DOHH2 (cell line): Measurements from ENCODE around the gene EIF4E3.

ENCODE experiments used
- H3F3A ChIP-seq: fragments of 200-600 bp; sonication (generic), shearing (Covaris generic); 2 replicates; pipeline ENCODE4 v1.6.0; 2016; ENCODE audit warnings: antibody characterized with exemption, mild to moderate bottlenecking; ENCODE audit not compliant: control insufficient read depth, insufficient read depth
- H3K27ac ChIP-seq: fragments of 200-600 bp; sonication (generic); 2 replicates; pipeline ENCODE4 v1.5.1; 2014; ENCODE audit warnings: low read depth, mild to moderate bottlenecking, low read length, moderate library complexity
- H3K27me3 ChIP-seq: fragments of 200-600 bp; sonication (generic); 2 replicates; pipeline ENCODE4 v1.6.1; 2014; ENCODE audit warnings: mild to moderate bottlenecking, low read length, mixed read lengths; ENCODE audit not compliant: control insufficient read depth
- H3K36me3 ChIP-seq: fragments of 200-600 bp; sonication (generic); 2 replicates; pipeline ENCODE4 v1.6.1; 2014; ENCODE audit warnings: mild to moderate bottlenecking, low read length, moderate library complexity, mixed read lengths; ENCODE audit not compliant: control insufficient read depth
- H3K4me1 ChIP-seq: fragments of 200-600 bp; sonication (generic); 2 replicates; pipeline ENCODE4 v1.6.1; 2014; ENCODE audit warnings: mild to moderate bottlenecking, low read length, mixed read lengths; ENCODE audit not compliant: control insufficient read depth
- H3K4me2 ChIP-seq: fragments of 200-600 bp; sonication (generic); 2 replicates; pipeline ENCODE4 v1.6.0; 2014; ENCODE audit warnings: mild to moderate bottlenecking, low read length, moderate library complexity
- H3K4me3 ChIP-seq: fragments of 200-600 bp; sonication (generic); 2 replicates; pipeline ENCODE4 v1.5.1; 2014; ENCODE audit warnings: mild to moderate bottlenecking, low read length, mixed read lengths
- H3K79me2 ChIP-seq: fragments of 200-600 bp; sonication (generic); 2 replicates; pipeline ENCODE4 v1.6.1; 2014; ENCODE audit warnings: mild to moderate bottlenecking, low read length, mixed read lengths; ENCODE audit not compliant: control insufficient read depth
- H3K9me2 ChIP-seq: fragments of 200-600 bp; sonication (generic); replicated peaks from 2 replicates; pipeline ENCODE4 v1.6.1; 2014; ENCODE audit warnings: mild to moderate bottlenecking, low read length, mixed read lengths; ENCODE audit not compliant: control insufficient read depth
- H3K9me3 ChIP-seq: fragments of 200-600 bp; sonication (generic); 2 replicates; pipeline ENCODE4 v1.6.1; 2014; ENCODE audit warnings: antibody characterized with exemption, low read length, mixed read lengths; ENCODE audit not compliant: control insufficient read depth, insufficient read depth
- H4K20me1 ChIP-seq: fragments of 200-600 bp; sonication (generic); 2 replicates; pipeline ENCODE4 v1.6.0; 2014; ENCODE audit warnings: low read depth, mild to moderate bottlenecking, antibody characterized with exemption, low read length, moderate library complexity; ENCODE audit not compliant: control insufficient read depth, insufficient read depth
- CTCF ChIP-seq: fragments of 200-600 bp; sonication (generic); IDR thresholded peaks from one replicate; pipeline ENCODE4 v1.5.1; 2014; ENCODE audit warnings: antibody characterized with exemption, mild to moderate bottlenecking, low read depth, low read length; ENCODE audit not compliant: poor library complexity, severe bottlenecking
- EZH2phosphoT487 ChIP-seq: fragments of 200-600 bp; sonication (generic); IDR thresholded peaks from 2 replicates; pipeline ENCODE4 v1.6.1; 2017; ENCODE audit warnings: borderline replicate concordance, mild to moderate bottlenecking, antibody characterized with exemption, low read length, moderate library complexity, mixed read lengths

Gene EIF4E3

GRCh38 chr3:71645140-71645539 is 80.1 kb downstream of the EIF4E3 start:
- Histone ChIP-seq H3K4me1 (no peaks in the 10 kb centered on the region), H3K4me2 (no peak overlapping the region), H3K4me3 (no peak overlapping the region), H3K79me2 (no peaks in the 10 kb centered on the region), H3F3A (no peaks in the 10 kb centered on the region), H3K36me3 (no peaks in the 10 kb centered on the region), H3K27ac (no peak overlapping the region), H4K20me1 (no peaks in the 10 kb centered on the region), H3K9me3 (no peaks in the 10 kb centered on the region), H3K9me2 (no peaks in the 10 kb centered on the region), H3K27me3 (peaks cover 15% of the 10 kb centered on the region; the same call in 1 of the 2 replicates)
- TF ChIP-seq EZH2phosphoT487 = no peak
- no peak for TF ChIP-seq CTCF

- H3K4me1 ChIP-seq = no peaks in the 10 kb centered on the region
- H3F3A ChIP-seq = no peaks in the 10 kb centered on the region
- H3K4me3 ChIP-seq = no peak overlapping the region
- no peaks in the 10 kb centered on the region for H4K20me1 ChIP-seq
- no peak overlapping the region for H3K27ac ChIP-seq
- H3K4me2 ChIP-seq = no peak overlapping the region
- no peaks in the 10 kb centered on the region for H3K9me2 ChIP-seq
- TF ChIP-seq CTCF (no peak), EZH2phosphoT487 (no peak)
- H3K79me2 ChIP-seq = no peaks in the 10 kb centered on the region
- H3K9me3 ChIP-seq = no peaks in the 10 kb centered on the region
- H3K27me3 ChIP-seq = peaks cover 4% of the 10 kb centered on the region; the same call in 1 of the 2 replicates
- H3K36me3 ChIP-seq = no peaks in the 10 kb centered on the region
Observed at GRCh38 chr3:71641674-71642073, 83.5 kb downstream of the EIF4E3 start.

GRCh38 chr3:71640331-71640983 is 84.7 kb downstream of the EIF4E3 start:
- TF ChIP-seq EZH2phosphoT487 = no peak
- no peak overlapping the region for H3K4me3 ChIP-seq

GRCh38 chr3:71636482-71636881 is 88.7 kb downstream of the EIF4E3 start:
- H3K4me3 ChIP-seq = no peak overlapping the region
- H3K4me1 ChIP-seq = no peaks in the 10 kb centered on the region
- no peaks in the 10 kb centered on the region for H3F3A ChIP-seq
- H3K9me2 ChIP-seq = no peaks in the 10 kb centered on the region
- no peak overlapping the region for H3K27ac ChIP-seq
- H3K79me2 ChIP-seq = no peaks in the 10 kb centered on the region
- H3K4me2 ChIP-seq = no peak overlapping the region
- no peaks in the 10 kb centered on the region; the same call in 1 of the 2 replicates for H3K27me3 ChIP-seq
- no peaks in the 10 kb centered on the region for H3K9me3 ChIP-seq
- H4K20me1 ChIP-seq = no peaks in the 10 kb centered on the region
- H3K36me3 ChIP-seq = no peaks in the 10 kb centered on the region
- TF ChIP-seq EZH2phosphoT487 = no peak
- no peak for TF ChIP-seq CTCF

More at GRCh38 chr3:71640331-71640983, 84.7 kb downstream of the EIF4E3 start:
- Histone ChIP-seq H3K27me3 (no peaks in the 10 kb centered on the region; the same call in 1 of the 2 replicates), H3K9me3 (no peaks in the 10 kb centered on the region), H4K20me1 (no peaks in the 10 kb centered on the region), H3K27ac (no peak overlapping the region), H3K9me2 (no peaks in the 10 kb centered on the region), H3K4me1 (no peaks in the 10 kb centered on the region), H3F3A (no peaks in the 10 kb centered on the region), H3K36me3 (no peaks in the 10 kb centered on the region), H3K4me2 (no peak overlapping the region), H3K79me2 (no peaks in the 10 kb centered on the region)
